GM19238 (cell line): ENCODE results near the gene RAPGEF4.

ENCODE experiments used
- DNase-seq: peaks from one replicate; pipeline ENCODE4 v3.0.0; 2011; ENCODE audit warnings: low spot score; ENCODE audit not compliant: insufficient read length

The RAPGEF4 gene

GRCh38 chr2:172821370-172822338 lies 86.0 kb downstream of the RAPGEF4 start:
- no peak for DNase-seq

- no peak for DNase-seq
Measured at GRCh38 chr2:172822585-172822984, 86.9 kb downstream of the RAPGEF4 start.

- no peak for DNase-seq
Measured at GRCh38 chr2:172823261-172823850, 87.7 kb downstream of the RAPGEF4 start.

- no peak for DNase-seq
Measured at GRCh38 chr2:172826522-172826921, 90.9 kb downstream of the RAPGEF4 start.

- DNase-seq: no peak
Measured at GRCh38 chr2:172829229-172829628, 93.6 kb downstream of the RAPGEF4 start.

- DNase-seq: no peak
Measured at GRCh38 chr2:172830482-172830881, 94.8 kb downstream of the RAPGEF4 start.

- no peak for DNase-seq
Measured at GRCh38 chr2:172833898-172834297, 98.3 kb downstream of the RAPGEF4 start.

- DNase-seq: no peak
Measured at GRCh38 chr2:172834881-172835280, 99.2 kb downstream of the RAPGEF4 start.

- DNase-seq: no peak
Measured at GRCh38 chr2:172836347-172836821, 100.7 kb downstream of the RAPGEF4 start.

- DNase-seq: no peak
Measured at GRCh38 chr2:172836827-172837226, 101.2 kb downstream of the RAPGEF4 start.

- no peak for DNase-seq
Measured at GRCh38 chr2:172839446-172839845, 103.8 kb downstream of the RAPGEF4 start.

GRCh38 chr2:172842511-172843265 lies 107.0 kb downstream of the RAPGEF4 start:
- no peak for DNase-seq

GRCh38 chr2:172843266-172843582 lies 107.6 kb downstream of the RAPGEF4 start:
- DNase-seq: no peak

- DNase-seq: no peak
Measured at GRCh38 chr2:172843902-172844715, 108.5 kb downstream of the RAPGEF4 start.

- no peak for DNase-seq
Measured at GRCh38 chr2:172845028-172845630, 109.5 kb downstream of the RAPGEF4 start.

- no peak for DNase-seq
Measured at GRCh38 chr2:172846551-172846950, 110.9 kb downstream of the RAPGEF4 start.

GRCh38 chr2:172847188-172847587 lies 111.5 kb downstream of the RAPGEF4 start:
- no peak for DNase-seq

GRCh38 chr2:172848519-172848918 lies 112.9 kb downstream of the RAPGEF4 start:
- DNase-seq: no peak

- DNase-seq: no peak
Measured at GRCh38 chr2:172849519-172850217, 114.0 kb downstream of the RAPGEF4 start.

- DNase-seq: no peak
Measured at GRCh38 chr2:172855588-172855987, 119.9 kb downstream of the RAPGEF4 start.
